Mammary epithelial cell (primary cell): ENCODE results near the gene VPS37C.

ENCODE experiments used
- EZH2 ChIP-seq: IDR thresholded peaks from 2 replicates; pipeline ENCODE4 v1.6.1; 2012; ENCODE audit warnings: low read length, inconsistent platforms, borderline replicate concordance
- TF ChIP-seq, protein P1 (sequence below), 2 donors: IDR thresholded peaks in 1 of 2; conservative IDR thresholded peaks in 1 of 2; 2 replicates each; pipeline ENCODE4 v1.5.1; 2011 to 2012; ENCODE audit warnings: inconsistent platforms in 2 of 2, low read length in 2 of 2, mild to moderate bottlenecking in 2 of 2, control low read depth in 1 of 2, low read depth in 1 of 2; ENCODE audit not compliant: insufficient read depth in 1 of 2; ENCODE audit errors: extremely low read depth in 1 of 2

DNA sequence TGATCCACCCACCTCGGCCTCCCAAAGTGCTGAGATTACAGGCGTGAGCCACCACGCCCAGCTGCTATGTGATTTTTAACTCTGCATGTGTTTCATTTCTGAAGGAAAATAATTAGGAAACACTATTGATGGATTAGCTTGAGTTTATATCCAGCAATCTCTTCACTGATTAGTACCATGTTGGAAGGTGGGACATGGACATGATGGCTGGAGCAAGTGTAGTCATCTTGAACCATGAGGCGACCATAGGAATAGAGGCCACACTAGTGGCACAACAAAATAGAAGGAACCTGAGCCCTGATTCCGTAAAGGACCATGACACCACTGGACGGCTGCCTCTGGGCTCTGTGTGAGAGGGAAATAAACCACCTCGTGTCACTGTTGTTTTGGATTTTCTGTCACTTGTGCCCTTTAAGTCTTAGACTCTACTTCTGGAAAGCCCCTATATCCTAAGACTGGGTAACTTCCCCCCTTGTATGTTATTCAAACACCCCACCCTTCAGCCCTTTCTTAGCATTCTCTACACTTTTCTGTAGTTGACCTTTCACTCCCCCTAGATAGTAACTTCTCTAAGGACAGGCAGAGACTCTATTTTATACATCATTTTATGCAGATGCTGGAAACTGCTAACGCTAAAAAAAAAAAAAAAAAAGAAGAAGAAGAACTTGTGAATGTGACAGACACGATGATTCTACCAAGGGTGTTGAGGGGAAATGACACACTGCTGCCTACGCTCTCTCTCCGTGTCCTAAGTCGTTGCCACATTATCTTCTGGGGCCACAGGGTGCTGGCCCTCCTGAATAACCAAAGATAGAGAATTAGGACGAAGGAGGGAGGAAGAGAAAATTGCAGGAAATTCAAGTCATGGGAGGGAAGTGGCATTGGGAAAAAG lies 2.7 kb upstream of the VPS37C start:
- TF ChIP-seq, protein P1, sequence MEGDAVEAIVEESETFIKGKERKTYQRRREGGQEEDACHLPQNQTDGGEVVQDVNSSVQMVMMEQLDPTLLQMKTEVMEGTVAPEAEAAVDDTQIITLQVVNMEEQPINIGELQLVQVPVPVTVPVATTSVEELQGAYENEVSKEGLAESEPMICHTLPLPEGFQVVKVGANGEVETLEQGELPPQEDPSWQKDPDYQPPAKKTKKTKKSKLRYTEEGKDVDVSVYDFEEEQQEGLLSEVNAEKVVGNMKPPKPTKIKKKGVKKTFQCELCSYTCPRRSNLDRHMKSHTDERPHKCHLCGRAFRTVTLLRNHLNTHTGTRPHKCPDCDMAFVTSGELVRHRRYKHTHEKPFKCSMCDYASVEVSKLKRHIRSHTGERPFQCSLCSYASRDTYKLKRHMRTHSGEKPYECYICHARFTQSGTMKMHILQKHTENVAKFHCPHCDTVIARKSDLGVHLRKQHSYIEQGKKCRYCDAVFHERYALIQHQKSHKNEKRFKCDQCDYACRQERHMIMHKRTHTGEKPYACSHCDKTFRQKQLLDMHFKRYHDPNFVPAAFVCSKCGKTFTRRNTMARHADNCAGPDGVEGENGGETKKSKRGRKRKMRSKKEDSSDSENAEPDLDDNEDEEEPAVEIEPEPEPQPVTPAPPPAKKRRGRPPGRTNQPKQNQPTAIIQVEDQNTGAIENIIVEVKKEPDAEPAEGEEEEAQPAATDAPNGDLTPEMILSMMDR (conservative IDR thresholded peaks at IDR 0.05 in 1 of 2, IDR thresholded peaks at IDR 0.05 in 1 of 2; ENCODE audit: extremely low read depth in 1 of 2, insufficient read depth in 1 of 2, low read depth in 1 of 2, low read length in 2 of 2): no peak
- no peak for TF ChIP-seq EZH2
